SKM-1 treated with dmso at 0.1 percent for 144 hours (cell line): Measurements from ENCODE around the gene C1orf174.
A peak's percentile ranks its signal among the peaks of the same experiment; 100 is the strongest.

Experiments
- DNase-seq: peaks from one replicate; lab custom pipeline; 2025; ENCODE audit not compliant: unreplicated experiment; lab: John Stamatoyannopoulos, UW

The C1orf174 gene

DNA sequence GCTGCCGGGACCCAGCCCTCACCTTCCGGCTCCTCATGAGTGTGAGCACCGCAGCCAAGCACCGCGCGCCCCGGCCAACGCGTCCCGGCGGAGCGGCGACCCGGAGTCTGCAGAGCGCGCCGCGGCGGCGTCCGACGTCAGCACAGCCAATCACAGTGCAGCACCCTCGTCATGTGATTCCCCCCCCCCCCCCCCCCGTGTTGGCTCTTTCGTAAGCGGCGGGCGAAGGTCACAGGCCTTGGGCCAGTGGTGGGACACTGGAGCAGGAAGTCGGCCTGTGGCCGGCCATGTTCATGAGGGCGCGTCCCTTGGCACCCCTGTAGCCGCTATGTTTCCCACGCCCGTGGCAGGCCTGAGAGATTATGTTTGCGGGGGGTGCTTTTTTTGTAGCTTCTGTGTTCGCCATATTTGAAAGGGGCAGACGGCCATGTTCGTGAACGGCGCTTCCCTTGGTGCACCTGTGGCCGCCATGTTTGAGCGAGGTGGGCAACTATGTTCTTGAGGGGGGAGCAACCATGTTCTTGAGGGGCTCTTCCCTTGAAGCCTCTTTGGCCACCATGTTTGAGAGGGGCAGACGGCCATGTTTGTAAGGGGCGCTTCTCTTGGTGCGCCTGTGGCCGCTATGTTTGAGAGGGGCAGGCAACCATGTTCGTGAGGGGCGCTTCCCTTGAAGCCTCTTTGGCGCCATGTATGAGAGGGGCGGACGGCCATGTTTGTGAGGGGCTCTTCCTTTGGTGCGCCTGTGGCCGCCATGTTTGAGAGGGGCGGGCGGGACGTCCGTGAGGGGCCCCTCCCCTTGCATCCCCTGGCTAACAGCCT lies at the start of gene C1orf174:
C1orf174 (minus strand) TSS at position 123 of the 819 bp plus-strand sequence; CDS start at position 37, 86 bp downstream.
- peak; percentile 89 for DNase-seq

GRCh38 chr1:3948344-3948743 lies 48.3 kb upstream of the C1orf174 start:
- no peak for DNase-seq

- DNase-seq = no peak
Observed at GRCh38 chr1:3945916-3946840, 46.1 kb upstream of the C1orf174 start.

GRCh38 chr1:3945222-3945621 lies 45.1 kb upstream of the C1orf174 start:
- DNase-seq = no peak

DNA sequence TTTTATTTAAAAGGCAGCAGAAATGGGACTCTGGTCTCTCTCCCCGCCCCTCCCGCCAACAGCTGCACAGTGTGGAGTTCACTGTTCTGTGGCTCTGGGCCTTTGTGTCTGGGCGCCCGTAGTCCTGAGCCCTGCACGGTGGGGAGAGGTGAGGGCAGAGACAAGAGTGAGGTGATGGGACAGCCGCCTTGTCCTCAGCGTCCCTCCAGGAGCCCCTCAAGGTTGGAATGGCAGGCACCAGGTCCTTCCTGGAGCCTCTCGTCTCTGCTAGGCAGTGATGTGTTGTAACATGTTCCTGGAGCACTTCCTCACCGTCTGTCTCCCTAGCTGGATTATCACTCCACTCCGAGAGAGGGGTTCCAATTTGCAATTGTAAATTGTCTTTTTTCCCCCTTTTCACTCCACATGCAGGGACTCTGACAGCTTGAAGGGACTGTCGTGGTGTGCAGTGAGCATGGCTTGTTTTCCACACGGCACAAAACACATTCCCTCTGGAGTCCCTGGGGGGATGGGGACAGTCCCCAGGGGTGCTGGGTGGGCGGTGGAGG lies 44.6 kb upstream of the C1orf174 start:
- no peak for DNase-seq

- DNase-seq = no peak
Observed at GRCh38 chr1:3943806-3944577, 43.9 kb upstream of the C1orf174 start.

DNA sequence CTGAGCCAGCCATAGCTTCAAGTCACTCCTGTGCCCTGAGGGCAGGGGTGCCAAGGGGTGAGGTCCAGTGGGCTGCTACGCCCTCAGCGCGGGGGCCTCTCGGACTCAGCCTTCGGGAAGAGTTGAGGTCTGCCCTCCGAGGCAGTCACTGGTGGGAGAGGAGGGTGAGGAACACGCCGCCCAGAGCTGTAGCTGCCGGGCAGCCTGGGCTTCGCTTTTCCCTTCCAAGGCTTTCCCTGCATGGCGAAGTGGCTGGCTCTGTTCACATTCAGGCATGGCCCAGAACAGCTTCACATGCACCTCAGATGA lies 43.0 kb upstream of the C1orf174 start:
- no peak for DNase-seq

- no peak for DNase-seq
Observed at GRCh38 chr1:3942416-3943122, 42.5 kb upstream of the C1orf174 start.

- no peak for DNase-seq
Observed at GRCh38 chr1:3940754-3941345, 40.8 kb upstream of the C1orf174 start.

DNA sequence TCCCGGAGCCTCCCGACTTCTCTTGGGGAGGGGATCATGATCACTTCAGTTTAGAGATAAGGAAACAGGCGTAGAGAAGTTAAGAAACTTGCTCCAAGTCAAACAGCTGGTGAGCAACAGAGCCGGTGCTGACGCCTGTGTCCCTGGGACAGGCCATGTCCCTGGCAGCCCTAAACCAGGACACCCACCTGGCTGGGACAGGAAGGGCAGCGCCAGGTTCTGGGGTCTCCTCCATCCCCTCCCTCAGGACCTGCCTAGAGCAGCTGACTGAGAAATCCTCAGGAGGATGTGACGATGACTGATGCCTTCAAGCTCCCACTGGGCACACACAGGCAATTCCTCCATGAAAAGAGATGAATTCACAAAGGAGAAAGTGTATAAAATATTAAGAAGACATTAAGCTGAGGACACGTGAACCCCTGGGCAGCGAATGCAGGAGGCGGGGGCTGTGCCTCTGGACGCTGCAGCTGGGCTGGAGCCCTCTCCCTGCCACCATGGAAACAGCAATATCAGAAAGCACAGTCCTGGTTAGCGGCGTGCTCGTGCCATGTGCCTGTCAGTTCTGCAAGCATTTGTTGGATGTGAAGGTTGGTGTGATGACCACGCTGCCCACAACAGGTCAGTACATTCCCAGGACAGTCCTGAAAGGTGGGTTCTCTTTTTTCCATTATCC lies 40.1 kb upstream of the C1orf174 start:
- no peak for DNase-seq

DNA sequence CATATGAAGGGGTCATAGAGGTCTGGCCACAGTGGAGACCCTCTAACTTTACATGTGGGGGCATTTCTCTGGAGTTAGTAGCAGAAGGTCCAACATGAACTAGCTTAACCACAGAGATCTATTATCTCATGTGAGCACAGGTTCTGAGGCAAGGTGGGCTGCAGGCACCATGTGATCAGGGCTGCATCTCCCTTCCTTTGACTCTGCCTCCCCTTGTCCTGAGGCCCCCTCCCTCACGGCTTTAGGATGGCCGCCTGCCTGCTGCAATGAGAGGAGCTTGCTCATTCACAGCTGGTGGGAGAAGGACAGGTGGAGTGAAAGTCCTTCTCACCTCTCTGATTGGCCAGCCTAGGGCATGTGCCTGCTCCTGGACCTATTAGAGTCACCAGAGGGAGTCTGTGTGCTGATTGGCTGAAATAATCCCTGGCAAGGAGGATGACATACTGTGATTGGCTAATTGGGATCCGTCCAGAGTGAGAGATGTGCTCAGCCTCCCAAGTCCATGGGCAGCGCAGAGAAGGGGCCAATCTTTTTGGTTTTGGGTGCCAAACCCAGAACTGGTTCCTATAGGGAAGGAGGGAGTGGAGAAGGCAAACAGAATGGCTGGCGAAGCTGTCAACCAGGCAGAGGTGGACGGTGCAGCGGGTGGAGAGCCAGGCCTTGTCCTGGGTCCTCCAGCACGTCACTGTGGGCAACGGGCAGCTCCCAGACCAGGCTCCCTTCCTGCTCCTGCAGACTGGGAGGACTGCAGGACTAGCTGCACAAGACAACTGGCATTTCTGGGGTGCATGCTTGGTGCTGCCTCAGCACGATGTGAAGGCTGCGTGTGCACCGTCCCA lies 39.4 kb upstream of the C1orf174 start:
- no peak for DNase-seq

DNA sequence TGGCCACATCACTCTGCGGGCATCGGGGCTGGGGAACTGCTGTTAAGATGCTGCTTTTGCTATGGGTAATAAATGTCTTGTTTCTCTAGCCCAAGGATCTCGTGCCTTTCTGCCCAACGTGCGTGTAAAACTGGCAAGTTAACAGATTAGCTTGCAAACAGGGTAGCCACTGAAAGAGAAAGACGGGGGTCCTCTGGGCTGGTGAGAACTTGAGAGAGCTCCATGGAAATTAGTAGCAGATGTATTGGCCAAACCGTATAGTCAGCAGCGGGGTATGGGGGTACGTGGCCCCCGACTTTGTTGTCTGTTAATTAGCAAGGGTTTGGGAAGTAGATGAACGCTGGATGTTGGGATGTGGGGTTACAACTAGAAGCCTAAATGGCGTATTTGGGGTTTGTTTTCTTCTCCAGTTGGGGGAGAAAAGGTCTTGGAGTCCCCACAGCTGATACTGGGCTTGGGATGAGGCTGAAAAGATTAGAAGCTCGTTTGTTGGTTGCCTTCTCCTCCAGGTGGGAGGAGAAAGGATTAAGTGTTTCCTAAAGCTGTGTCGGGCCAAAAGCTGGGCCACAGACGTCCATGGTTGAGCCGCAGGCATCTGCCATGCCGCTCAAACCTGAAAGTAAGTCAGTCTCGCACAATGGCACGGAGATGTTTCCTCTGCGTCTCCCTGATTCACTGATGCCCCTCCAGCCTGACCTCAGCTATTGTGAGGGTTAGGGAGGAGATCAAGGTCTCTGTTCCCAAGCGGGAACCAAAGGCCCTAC lies 32.3 kb upstream of the C1orf174 start:
- DNase-seq = no peak

DNA sequence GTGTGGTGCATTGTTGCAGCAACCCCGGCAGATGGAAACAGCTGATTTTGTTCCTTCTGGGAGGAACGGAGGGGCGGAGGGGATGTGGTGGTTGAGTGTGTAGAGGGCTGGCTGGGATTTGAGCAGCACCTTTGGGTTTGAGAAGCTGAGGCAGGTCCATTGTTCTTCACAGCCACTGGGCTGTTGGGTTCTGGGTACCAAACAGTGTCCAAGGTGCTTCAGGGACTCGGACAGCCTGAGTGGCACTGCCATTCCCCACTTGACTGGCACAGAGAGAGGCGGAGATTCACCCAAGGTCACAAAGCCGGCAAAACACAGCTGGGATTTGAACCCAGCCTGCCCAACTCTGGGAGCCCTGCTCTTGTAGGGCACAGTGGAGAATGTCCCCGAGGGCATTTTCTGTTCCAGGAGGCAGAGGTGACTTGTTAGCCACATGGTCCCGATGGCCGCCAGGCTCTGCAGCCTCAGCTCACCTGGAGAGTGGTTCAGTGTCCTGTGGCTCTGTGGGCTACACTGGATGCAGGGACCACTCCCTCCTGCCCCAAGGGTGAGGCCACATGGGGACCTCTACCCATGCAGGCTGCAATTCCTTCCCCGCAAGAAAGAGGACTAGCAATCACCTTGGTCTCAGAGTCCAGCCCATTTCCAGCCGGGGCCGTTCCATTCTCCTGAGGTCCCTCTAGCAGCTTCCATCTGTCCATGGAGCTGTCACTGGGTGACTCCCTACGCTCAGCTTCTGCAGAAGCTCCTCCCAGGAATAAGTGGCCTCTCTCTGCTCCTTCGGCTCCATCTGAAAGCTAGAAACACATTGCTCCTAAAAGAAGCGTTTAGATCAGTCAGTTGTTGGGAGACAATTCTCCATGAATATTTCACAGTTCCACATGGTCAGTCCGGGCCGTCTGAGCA lies 31.2 kb upstream of the C1orf174 start:
- no peak for DNase-seq

- DNase-seq = no peak
Observed at GRCh38 chr1:3930301-3931006, 30.4 kb upstream of the C1orf174 start.

- no peak for DNase-seq
Observed at GRCh38 chr1:3929126-3929525, 29.1 kb upstream of the C1orf174 start.

DNA sequence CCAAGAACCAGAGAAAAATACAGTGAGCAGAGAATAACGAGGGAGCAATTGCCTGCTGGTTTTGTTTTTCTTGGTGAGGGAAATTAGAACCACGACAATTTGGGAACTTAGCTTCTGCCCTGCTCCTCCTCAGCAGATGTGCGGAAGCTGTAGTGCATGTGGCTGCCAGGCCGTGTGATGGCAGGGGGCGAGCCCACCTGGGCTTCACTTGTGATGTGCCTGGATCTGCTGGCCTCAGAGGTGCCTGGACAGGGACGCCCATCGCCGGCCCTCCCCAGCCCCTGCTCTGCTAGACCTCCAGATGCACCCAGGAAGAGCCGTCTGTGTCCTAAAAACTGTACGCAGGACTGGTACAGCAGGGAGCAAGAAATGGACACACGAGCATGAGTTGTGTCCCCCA lies 28.5 kb upstream of the C1orf174 start:
- no peak for DNase-seq
